GM12873 (cell line): ENCODE measurements around the gene DLD.

Experiments used
- CTCF ChIP-seq: IDR thresholded peaks from 2 replicates; pipeline ENCODE4 v1.5.1; 2012; ENCODE audit warnings: low read depth, mild to moderate bottlenecking, moderate library complexity, low read length, control low read depth; ENCODE audit not compliant: insufficient read depth; ENCODE audit errors: missing control alignments

The DLD gene

DNA sequence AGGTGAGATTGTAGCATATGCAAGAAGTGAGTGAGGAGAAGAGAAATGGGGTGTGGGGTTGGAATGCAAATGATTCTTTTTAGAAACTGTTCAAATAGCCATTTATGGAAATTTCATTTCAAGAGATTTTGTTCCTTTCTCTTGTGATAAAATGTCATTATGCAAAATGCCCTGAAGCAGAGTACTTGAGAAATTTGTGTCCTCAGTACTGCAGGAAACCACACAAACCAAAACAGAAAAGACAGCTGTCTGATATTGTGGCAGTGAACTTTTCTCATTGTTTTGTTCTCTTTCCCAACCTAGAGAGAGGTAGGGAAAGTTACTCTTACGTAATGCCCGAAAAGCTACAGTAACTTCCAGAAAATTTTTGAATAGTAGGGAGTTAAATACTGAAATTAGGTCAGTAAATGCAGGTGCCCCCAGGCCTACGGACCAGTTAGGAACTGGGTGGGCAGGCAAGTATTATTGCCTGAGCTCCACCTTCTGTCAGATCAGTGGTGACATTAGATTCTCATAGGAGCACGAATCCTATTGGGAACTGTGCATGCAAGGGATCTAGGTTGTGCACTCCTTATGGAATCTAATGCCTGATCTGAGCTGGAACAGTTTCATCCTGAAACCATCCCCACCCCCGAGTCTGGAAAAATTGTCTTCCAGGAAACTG, 34.0 kb downstream of the DLD start:
- TF ChIP-seq CTCF: no peak

DNA sequence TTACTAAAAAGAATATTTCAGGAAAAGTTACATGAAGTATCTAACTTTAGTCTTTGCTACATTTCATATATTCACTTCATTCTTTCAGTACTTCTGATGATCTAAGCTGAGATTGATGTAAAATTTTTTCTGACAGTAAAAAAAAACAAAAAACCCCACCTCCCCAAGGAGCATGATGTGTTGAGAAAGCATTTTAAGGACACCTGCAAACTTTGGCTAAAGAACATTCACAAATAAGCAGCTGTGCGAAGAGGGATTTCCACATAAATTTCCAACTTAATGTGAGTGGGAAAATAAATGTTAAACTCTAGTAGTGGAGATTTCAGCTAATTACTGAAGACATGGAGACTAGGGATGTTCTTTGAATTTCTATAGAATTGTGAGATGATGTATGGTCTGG, 35.5 kb downstream of the DLD start:
- TF ChIP-seq CTCF: no peak

DNA sequence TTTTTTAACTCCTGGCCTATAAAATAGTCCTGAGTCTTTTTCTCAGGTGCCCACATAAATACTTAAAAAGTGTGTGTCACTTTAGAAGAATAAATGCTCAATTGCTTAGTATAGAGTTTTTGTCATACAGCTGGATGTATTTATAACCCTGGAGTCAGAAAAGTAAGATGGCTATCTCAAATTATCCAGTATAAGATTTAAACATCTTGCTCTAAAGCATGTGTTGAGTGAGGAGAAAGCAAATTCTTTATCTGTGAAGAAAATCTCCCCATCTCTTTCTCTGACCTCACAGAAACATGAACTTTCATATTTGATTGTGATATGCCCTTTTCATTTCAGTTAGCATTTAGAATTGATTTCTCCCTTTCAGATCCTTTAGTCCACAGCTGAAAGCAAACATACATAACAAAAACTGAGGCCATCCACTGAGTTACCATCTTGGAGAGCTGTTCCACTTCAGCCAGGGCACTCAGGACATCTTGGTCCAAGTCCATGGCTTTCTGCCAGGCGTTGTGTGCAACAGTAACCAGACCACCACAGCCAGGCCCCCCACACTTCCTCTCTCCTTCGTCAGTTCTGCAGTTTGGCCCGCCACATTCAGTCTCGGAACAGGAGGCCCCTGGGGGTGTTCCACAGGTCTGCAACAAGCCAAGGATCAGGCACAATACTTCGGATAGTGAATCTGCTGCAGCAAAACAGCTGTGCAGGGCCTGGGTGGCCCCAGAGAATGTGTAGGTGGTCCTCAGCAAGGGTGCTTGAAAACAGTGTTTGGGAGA, 40.9 kb downstream of the DLD start:
- no peak for TF ChIP-seq CTCF

DNA sequence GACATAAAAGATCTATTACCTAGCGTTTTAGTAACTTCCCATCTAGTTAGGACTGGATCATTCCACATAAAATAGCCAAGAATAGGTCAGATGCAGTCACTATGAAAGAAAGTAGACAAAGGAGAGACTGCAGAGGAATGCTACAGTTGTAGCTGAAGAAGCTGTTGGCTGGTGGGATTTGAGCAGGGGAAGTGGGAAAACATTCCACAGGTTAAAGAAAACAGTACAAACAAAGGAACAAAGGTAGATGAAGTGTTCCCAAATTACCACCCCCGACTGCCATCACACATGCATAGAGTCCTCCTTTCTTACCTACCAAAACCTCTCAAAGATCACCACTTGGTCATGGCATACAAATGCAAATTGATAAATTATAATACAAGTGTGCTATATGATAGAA, 41.8 kb downstream of the DLD start:
- TF ChIP-seq CTCF: no peak

DNA sequence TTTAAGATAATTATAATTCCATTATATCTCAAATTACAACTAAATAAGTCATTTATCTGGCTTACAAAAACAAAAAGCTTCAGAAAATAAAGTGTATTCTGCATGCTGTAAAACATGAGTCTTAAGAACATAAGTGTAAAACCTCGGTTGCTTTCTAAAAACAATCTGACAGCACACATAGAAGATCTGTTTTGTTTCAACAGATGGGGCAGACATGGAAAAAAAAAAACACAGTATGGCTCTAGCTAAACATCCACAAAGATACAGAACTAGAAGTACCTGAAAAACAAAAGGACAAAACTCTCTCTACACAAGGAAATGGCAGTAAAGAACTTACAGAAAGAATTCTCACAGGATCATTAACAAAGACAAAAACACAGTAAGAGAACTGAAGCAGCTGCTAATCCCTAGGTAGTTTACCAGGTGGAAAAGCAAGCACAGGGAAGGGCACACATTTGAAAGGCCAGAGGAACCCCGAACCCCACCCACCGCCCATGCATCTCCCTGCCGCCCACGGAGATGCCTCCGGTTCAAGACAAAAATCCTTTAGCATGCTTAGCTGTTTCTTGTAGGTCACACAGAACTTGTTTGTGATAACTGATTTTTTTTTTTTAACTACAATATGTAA, 42.5 kb downstream of the DLD start:
- no peak for TF ChIP-seq CTCF

DNA sequence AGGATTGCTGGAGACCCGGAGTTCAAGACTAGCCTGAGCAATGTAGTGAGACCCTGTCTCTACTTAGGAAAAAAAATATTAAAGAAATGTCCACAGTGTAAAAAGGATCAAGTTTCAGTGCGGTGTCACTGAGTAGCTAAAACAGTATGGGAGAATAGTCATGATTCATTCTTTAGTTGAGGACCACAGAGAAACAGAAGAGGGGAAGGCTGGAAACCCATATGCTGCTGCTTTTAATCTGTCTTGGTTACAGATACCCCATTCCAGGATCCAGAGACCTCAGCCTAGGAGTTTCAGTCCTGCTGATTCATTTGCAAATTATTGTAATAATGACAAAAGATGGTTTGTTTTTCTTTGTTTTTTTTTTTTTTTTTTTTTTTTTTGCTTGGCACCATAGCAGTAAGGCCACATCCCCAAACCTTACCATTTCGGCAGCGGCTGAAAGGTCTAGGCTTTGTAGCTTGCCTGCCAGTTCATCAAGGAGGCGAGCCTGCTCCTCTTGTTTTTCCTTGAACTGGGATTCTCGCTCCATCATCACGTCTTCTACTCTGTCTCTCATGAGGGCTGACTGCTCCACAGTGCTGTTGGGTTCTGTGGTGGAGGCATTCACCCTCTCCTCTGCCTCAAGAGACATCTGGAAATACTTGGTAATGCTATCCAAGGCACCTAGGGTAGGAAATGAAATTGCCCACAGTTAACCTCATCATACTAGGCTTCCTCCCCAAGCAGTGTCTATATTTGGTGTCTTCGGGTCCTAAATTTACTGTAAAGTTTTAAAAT, 44.2 kb downstream of the DLD start:
- TF ChIP-seq CTCF: no peak

DNA sequence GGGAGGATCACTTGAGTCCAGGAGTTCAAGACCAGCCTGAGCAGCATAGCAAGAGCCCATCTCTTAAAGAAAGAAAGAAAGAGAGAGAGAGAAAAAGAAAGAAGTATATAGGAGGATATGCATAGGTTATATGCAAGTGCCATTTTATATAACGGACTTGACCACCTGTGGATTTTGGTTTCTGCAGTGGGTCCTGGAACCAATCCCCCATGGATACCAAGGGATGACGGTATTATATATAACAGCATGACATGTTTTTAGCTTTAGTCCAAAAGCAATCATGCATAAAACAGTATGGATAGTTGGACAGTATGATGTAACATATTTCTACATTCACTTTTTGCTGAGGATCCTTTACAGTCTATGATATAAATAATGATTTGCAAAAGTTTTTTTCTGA, 45.3 kb downstream of the DLD start:
- TF ChIP-seq CTCF: no peak
